HS-5 (cell line): Measurements from ENCODE around the gene ARHGAP21.
"Not testable (repeated sequence)": the region's sequence is repeated elsewhere in the genome, so short reads cannot be mapped to it uniquely, and the experiment has no call there.

Experiments used
- DNase-seq: peaks from one replicate; pipeline ENCODE4 v3.0.0-alpha.2; 2012; ENCODE audit warnings: low read depth

Gene ARHGAP21

DNA sequence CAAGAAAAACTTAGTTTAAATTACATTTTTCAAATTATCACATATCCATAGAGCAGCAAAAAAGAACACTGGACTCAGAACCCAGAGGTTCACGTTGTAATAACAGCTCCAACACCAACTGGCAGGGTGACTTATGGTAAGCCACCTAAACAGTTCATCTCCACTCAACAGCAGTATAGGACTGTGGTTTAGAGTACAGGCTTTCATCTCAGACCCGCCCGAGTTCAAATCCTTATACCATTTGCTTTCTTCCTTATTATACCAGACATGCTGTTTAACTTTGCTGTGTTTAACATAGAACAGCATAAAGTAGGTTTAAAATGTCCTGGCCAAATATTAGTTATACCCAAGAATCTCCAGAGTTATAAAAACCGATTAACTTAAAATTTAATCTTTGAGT lies 97.9 kb downstream of the ARHGAP21 start:
- DNase-seq = no peak

DNA sequence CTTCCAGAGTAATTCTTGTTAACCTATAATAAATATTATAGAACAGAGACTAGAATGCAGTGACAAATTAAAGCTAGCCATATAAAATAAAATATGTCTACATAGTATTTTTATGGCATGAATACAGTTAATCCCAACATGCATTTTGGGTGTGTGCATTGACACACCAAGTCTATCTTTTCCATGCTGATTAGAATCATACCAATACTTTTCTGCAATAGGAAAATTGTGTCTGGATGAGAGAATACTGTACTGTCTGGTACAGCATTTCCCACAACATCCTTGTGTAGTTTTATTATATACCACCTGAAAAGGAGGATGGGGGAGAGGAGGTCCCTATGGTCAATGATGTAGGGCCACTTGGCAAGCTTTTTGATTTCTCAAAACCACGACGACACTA lies 100.3 kb downstream of the ARHGAP21 start:
- DNase-seq = no peak

DNA sequence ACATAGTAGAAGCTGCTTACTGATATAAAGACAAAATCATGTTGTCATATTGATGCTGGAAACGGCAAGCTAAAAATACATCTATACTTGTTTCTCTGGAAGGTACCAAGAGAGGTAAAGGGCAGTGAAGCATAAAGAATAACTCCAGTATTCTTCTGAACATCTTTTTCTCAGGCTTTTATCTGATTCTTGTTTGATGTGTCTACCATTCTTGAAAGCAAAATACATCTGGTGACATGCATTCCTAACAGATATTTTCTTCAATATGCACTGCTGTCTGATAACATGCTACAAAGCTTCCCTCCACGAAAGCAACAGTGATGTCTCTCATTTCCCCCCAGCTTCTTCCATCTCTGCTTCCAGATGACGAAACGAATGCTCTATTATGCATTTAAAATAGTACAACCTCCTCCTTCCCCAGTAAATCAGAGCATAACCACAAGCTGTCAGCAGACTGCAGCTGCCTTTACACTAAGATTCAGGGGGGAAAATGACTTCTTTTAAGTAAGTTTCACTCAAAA lies 100.8 kb downstream of the ARHGAP21 start:
- no peak for DNase-seq

DNA sequence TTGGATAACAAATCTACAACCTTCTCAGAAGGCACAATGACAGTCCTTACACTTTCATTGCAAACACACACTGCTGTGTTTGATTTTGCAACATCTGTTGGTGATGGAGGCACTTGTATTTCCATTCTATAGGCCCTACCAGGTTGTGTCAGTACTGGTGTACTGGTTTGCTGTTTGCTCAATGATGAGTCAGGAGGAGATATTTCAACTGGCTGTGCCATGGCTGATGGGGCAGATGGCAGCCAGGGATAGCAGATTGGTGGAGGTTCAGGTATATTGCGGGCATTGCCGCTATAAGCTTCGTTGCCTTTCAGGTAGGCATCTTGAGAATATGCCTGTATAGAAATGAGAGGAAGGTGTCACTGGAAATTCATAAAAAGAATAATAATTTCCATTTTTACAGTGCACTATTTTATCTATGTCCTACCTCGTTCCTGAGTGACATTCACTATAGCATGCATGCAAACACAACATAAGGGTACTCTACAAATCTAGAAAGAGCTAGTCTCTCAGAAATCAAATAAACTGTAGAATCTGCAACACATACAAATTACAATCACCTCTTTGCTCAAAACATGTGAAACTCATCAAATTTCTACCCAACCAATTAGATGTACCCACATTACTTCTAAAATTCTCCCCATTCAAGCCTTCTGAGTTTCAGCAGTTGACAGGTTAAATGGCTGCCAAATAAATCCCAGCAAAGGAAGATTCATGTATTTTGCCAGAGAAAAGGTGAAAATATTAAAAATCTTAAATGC lies 102.5 kb downstream of the ARHGAP21 start:
- not testable (repeated sequence) for DNase-seq

DNA sequence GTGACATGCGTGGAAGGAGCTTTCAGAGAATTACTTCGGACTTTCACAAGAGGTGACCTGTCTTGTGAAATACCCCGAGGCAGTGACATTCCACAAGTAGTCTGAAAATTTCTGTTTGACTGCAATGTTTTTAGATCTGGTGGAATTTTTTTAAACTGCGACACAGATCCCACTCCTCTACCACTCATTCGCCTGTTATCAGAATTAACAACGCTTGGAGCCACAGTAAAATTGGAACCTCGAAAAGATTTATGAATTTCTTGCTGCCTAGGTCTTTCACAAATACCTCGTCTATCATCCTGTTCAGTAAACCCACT lies 103.7 kb downstream of the ARHGAP21 start:
- not testable (repeated sequence) for DNase-seq

DNA sequence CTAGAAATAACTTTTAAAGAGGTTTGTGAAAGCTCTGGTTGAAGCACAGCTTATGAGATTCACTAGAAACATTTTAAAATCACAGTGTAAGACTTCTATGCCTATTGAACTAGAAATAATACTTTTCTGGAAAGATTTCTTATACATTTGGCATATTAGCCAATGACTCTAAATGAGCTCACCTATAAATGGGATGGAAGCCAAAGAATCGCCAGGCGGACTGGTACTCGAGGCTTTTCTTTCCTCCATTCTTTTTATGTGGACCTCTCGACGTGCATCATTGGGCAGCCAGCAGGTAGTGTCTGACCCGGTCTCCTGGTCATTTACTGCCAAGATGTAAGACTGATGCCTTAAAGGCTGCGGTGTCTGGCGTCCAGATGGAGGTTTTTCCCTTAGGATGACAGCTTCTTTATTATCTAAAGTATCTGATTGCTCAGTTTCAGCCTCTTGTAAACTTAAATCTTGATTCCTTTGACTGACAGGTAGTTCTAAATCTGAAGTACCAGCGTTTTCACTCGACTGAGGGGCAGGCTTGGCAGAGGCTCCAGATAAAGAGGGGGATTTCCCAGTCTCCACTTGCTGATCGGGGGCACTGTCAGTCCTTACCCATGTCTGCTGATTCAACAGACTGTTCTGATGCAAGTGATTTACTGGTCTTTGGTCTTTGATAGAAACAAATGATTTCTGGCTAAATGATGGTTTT lies 104.2 kb downstream of the ARHGAP21 start:
- DNase-seq = not testable (repeated sequence)

DNA sequence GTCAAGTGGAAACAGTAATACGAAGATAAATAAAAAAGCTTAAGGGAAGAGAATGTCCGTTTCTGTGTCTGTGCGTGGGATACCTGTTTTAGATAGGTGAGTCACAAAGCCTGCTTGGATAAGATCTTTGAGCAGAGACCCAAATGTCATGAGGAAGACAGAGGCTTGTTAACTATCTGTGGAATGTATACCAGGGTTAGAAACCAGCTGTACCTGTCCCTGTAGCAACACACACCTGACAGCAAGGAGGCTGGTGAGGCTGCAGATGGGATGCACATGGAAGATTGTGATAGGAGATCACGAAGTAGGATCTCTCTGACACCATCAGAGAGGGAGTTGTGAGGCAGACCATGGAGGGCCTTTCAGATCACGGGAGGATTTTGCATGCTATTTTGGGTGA lies 105.3 kb downstream of the ARHGAP21 start:
- no peak for DNase-seq

DNA sequence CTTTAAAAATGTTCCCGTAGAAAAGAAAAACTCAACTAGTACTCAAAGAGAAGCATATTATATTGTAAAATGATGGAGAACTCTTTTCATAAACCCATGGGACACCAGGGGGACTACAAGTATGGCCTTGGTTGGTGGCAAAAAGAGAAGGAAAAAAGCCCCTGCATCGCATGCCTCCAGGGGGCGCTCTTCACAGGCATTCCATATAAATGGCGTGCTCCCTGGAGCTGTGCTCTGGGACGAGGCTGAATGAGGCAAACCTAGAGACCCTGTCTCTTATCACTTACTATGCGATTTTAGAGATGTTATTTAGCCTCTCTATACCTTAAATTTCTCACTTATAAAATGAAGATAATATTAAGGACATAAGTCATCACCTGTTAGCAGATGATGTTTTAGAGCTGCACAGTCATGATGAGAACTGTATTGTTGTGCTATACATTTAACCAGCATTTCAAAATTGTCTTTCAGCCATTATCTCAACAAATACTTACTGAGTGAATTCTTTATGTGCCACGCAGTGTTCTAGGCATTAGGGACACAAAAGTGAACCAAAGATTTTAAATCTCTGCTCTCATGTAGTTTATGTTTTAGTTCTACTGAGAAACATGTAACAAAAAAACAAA lies 105.8 kb downstream of the ARHGAP21 start:
- DNase-seq = no peak

DNA sequence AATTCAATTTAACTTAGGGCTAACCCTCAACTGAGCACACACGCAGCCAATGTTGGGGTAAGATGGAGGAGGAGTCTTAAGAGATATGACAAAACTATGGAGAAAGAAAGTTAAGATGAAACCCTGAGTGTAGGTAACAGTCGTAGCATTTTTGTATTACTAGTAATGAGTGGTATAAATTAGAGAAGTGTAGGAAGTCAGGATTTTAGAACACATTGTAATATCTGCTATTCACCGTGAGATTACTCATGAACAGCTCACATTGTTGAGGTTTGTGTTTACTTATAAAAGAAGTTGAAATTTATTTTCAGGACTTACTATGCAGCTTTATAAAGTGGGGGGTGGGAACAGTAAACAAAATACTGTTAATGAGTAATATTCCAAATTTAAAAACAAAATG lies 107.2 kb downstream of the ARHGAP21 start:
- peak; percentile 2 for DNase-seq

DNA sequence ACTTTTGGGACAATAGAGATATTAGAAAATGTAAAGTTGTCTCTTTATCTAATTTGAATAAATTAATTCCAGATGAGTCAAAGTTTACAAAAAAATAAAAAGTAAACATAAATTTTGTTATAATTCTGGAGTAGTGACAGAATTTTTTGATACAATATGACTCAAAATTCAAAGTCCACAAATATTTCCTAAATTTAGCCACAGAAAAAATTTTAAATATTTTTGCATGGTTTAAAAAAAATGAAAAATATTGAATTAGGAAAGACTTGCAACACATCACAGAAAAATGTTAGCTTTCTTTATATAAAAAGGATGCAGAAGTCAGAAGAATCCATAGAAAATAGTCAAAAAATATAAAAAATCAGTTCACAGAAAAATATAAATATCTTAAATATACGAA lies 117.7 kb downstream of the ARHGAP21 start:
- DNase-seq = no peak

DNA sequence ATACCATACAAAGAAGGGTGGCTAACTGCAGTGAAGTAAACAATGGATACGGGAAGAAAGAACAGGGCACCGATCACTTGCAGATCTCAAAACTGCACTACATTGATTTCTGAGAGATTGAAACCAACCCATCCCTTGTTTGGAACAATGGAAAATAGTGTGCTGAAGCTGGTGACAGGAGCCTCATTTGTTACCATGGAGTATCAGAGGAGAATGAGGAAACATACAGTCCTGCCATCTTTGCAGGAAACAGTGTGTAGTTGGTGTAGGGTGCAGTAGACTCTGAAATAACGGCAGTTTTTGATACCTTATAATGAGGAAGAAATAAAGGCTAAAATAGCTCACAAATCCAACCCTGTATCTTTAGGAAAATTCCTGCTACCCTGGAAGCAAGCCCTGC lies 118.5 kb downstream of the ARHGAP21 start:
- no peak for DNase-seq

DNA sequence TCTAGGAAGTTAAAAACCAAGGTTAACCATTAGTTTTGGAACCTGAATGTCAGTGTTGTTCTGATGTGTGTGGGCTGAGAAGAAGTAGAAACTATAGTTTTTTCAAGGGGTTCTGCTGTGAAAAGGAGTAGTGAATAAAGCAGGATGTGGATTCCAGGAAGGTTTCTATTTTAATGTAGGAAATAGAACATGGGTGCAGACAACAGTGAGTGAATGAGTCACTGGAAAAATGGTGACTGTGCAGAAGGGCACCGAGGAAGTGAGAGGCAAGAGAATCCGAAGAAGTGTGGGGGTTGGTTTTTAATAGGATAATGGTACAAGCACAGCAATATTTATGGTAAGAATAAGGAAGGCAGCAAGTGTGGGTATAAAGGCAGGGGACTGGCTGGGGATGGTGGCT lies 120.4 kb downstream of the ARHGAP21 start:
- DNase-seq = peak; percentile 0

DNA sequence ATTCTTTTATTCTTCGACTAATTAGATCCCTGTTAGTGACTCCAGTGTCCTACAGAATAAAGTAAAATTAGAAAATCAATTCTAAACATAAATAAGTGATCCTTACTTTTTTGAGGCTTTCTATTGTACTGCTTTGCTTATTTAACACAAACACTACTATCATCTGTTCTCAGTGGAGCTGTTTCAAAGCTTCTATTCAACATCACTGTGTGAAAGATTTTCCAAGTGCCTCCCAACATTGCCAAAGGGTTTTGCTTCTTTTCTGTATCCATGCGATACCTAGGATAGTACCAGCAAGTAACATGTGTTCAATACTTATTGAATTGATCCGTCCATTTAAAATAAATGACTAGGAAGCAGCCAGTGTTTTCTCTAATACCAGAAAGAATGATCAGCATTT lies 125.7 kb downstream of the ARHGAP21 start:
- DNase-seq = no peak

DNA sequence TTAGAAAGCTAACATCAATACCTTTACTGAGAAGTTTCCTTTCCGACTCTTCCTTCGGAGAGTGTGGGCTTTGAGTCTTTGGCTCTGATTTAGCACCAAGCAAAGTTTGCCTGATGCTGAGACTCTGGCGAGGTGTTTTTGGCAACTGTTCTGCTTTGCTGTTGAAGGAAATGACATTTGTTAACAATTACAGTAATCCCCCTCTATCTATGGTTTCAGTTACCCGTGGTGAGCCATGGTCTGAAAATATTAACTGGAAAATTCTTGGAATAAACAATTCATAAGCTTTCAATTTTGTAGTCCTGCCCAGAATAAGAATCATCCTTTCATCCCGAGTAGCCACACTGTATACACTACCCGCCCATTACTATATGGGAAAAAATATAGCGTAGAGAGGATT lies 126.3 kb downstream of the ARHGAP21 start:
- DNase-seq = no peak

DNA sequence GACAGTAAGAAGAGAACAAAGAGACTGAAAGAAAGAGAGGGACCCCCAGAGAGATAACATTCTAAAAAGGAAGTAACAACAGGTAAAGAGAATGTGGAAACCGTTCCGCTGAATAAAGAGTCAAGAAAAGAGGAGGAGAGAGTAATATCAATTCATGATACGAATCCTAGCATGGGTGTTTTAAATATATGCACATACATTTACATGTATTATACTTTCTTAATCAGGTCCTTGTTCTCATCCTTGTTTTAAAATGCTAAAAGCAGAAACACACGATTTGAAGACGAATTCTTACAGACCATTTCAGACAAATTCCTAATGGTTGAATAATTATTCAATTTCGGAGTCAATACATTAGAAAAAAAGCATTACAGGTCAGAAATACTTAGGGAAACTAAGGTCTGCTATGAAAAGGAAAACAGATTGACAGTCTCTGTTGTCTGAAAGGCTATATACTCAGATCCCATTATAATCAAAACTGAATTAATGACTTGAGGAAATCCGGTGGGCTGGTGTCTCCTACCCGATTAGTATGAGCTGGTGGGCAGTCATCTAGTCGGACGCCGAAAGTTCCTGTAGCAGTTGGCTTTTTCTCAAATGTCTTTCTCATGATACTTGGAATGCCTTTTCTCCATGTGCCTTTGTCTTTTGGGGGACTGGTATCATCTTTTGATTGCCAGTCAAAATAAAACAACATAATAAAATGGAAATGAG lies 127.3 kb downstream of the ARHGAP21 start:
- no peak for DNase-seq

DNA sequence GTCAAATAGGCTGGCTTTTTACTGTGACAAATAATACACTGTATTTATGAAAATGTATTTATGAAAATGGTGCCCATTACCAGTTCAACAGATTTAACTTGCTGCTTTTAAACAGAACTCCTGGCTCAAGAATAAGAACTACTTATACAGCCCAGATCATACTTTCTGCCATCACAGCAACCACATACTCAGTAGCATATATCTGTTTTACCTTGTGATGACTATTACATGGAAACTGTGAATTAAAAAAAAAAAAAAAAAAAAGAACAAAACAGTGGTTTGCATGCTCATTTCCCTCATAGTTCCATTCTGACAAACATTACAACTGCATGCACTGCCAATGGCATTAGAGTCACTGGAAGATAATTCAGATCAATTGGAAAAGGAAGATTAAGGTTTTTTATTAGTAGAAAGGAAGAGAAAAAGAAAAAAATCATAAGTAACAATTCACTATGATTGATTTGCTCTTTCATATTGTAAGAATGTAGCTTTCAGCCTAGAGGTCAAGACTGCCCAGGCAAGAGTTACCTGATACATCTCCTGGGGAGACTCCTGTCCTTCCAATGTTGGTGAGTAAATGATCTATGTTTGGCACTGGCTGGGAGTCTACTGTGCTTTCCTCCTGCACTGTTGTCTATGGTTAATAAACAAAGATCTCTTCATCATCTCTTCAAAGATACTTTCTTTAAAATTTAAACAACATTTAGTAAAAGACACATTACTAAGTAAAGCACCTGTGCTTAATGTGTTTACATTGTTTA lies 132.8 kb downstream of the ARHGAP21 start:
- DNase-seq = no peak

DNA sequence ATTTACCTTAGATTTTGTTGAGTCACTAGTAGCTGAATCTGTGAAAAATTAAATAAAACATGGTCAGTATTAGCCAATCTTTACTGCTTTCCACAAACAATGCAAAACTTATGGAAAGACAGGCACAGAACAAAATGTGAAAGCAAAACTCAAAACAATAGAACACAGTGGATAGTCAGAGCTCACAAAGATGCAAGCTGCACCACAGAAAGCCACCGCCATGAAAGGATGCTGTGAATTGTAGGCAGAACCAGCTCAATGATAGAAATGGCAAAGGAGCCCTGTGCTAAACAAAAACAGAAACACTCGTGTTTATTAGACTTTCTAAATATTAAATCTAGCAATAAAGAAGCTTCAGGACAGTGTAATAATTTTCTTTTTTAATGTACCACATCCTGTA lies 134.4 kb downstream of the ARHGAP21 start:
- DNase-seq = no peak

DNA sequence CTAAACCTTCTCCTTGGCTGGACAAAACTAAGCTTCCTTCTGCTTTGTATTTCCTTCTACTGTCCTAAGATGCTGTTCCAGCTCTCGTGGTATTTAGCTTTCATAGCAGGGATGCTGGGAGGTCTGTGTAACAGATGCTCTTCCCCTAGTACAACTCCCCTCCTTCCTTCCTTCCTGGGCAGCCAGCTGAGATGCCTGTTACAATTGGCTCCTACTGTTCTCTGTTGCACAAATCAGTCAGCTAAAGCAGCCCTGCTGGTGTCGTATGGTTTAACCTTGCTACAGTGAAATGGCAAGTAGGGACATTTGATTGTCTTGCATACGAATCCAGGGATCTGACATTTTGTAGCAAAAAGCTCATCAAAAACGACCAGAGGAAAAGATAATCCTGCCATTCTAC lies 143.8 kb downstream of the ARHGAP21 start:
- DNase-seq = no peak

DNA sequence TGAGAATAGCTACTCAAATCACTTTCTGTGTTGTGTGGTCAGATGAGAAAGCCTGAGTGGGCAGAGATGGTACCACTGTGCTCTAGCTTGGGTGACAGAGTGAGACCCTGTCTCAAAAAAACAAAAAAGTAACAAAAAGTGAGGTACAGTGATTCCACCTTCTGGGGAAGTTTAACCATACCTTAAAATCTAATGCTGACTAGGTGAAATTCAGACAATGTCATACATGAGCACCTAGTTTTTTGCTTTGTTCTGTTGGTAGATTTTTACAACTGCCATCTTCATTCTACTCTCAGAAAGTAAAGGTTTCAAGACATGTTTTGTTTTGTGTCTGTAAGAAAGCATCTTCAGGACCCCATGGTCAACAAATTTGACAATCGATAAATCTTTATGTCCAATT lies 144.2 kb downstream of the ARHGAP21 start:
- no peak for DNase-seq

DNA sequence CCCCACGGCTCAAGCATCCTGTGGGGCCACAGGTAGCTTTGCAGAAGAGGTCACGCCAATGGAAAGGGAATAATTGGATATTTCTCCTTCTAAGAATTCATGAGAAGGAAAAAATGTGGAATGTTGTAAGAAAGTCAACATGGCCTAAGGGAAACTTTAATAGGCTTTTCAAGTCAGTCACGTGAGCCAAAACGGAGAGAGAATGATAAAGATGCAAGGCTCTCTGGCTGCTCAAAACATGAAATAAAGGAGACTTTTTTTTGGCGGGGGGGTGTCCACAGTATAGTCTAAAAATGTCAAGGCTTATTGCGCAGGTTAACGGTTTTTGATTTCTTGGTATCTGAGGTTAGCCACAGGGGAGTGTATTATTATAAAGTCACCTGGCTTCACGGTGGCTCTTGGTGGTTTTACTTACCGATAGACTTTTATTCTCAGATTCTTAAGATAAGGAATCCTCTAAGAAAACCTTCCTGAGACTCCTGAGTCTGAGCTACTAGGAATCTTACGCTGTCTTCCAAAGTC lies 148.1 kb downstream of the ARHGAP21 start:
- DNase-seq = no peak

DNA sequence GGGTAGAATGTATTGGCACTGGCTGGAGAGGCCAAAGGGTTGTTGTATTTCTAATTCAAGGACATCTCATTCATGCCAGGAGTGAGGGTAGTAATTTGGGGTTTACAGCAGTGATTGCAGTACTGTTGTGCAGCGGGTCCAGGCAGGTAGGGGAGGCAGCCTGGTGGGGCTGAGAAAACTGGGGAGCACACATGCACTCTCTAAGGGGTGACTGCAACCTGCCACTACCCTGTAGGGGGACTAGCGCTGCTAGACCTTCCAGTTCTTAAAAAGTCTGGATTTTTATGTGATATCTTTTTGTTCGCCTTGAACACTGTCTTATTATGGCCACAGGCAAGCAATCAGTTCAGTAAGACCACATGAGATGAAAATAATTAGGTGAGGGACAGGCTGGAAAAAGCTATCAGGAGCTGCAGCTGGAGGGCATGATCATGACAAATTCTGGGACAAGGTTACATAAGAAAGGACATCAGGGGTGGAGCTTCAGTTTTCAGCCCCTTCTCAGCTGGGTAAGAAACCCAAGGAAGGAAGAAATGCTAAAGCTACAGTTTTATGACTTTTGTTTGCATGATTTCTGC lies 149.0 kb downstream of the ARHGAP21 start:
- DNase-seq = no peak
